GM21528 (cell line): ENCODE results near the gene CTSE.
A peak's percentile ranks its signal among the peaks of the same experiment; 100 is the strongest.
"Not testable (repeated sequence)": the region's sequence is repeated elsewhere in the genome, so short reads cannot be mapped to it uniquely, and the experiment has no call there.

Experiments
- ATAC-seq: cut with Tn5 transposase; IDR thresholded peaks from one replicate; pipeline ENCODE4 v1.9.1; 2021; ENCODE audit warnings: mild to moderate bottlenecking, moderate library complexity; ENCODE audit not compliant: unreplicated experiment, low FRiP score

Gene CTSE

GRCh38 chr1:206023695-206024094 is at the start of gene CTSE:
TSS of gene CTSE (minus strand) at chr1:206023895. CDS start at chr1:206023791, 104 bp downstream.
- ATAC-seq: no peak

DNA sequence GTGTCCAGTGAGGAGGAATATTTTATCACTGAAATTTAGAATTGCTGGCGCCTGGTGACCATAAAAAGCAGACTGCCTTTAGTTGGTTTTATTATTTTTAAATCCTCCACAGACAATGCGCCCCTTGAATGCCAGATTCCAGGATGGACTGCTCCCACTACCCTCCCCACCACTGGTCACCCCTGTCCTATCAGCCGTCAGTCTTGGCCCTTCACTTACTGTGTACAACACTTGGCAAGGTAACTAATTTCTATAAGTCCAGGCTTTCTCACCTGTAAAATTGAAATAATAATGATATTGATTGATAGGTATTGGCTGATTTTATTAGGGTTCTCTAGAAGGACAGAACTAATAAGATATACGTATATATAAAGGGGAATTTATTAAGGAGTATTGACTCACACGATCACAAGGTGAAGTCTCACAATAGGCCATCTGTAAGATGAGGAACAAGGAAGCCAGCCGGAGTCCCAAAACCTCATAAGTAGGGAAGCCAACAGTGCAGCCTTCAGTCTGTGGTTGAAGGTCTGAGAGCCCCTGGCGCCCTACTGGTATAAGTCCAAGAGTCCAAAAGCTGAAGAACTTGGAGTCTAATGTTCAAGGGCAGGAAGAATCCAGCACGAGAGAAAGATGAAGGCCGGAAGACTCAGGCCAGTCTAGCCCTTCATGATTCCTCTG is 47.1 kb upstream of the CTSE start:
- ATAC-seq: no peak

- no peak for ATAC-seq
These were observed 44.6 kb upstream of the CTSE start for GRCh38 chr1:206068314-206068713.

GRCh38 chr1:206067486-206068227 is 44.0 kb upstream of the CTSE start:
- ATAC-seq: no peak

GRCh38 chr1:206066479-206067171 is 42.9 kb upstream of the CTSE start:
- ATAC-seq: peak; percentile 83

DNA sequence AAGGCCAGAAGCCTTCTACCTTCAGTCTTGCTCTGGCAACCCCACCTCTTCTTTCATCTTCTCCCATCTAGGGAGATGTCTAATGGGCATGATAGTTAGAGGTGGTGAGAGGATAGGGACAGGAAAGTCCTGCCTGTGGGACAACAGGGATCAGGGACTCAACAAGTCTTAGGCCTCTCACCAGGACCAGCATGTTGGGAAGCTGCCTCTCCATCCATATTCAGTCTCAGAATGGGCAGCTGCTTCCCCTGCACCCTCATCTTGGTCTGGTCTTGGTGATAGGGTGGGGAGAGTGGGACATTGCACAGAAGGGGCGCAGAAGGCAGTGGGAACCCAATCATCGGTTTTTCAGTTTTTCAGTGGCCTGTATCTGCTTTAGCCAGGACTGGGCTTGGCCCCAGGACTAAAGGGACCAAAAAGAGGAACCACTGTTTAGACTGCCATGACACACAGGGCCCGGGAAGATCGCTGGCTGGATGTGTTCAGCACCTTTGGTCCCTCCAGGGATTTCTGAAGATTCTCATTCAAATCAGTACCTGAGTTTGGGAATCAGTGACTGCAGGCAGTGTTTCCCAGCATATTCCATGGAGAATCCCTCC is 42.0 kb upstream of the CTSE start:
- ATAC-seq: no peak

DNA sequence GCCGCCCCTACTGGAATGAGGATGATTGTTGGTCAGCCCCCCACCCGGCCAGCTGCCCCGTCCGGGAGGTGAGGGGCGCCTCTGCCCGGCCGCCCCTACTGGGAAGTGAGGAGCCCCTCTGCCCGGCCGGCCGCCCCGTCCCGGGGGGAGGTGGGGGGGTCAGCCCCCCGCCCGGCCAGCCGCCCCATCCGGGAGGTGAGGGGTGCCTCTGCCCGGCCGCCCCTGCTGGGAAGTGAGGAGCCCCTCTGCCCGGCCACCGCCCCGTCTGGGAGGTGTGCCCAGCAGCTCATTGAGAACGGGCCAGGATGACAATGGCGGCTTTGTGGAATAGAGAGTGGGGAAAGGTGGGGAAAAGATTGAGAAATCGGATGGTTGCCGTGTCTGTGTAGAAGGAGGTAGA is 40.8 kb upstream of the CTSE start:
- not testable (repeated sequence) for ATAC-seq

- not testable (repeated sequence) for ATAC-seq
These were observed 40.3 kb upstream of the CTSE start for GRCh38 chr1:206064001-206064400.

GRCh38 chr1:206062464-206062863 is 38.8 kb upstream of the CTSE start:
- no peak for ATAC-seq

DNA sequence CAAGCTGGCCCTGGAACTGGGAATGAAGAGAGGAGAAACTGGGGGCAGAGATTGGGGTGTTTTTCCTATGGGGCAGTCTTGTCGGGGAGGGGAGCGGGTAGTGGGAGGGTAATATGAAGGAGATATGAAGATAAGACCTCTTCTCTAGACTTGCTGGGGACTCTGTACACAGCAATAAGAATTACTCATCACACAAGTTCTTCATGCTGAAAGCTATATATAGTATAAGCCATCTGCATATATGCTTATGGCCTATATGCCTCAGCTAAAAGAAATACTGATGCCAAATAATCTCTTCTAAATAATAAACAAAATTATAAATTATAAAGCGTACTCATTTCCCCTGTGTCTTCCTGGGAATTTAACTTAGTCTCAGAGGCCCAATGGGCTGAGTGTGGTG is 37.1 kb upstream of the CTSE start:
- ATAC-seq: no peak

GRCh38 chr1:206059355-206059915 is 35.7 kb upstream of the CTSE start:
- ATAC-seq: no peak

- no peak for ATAC-seq
These were observed 35.2 kb upstream of the CTSE start for GRCh38 chr1:206058927-206059292.

DNA sequence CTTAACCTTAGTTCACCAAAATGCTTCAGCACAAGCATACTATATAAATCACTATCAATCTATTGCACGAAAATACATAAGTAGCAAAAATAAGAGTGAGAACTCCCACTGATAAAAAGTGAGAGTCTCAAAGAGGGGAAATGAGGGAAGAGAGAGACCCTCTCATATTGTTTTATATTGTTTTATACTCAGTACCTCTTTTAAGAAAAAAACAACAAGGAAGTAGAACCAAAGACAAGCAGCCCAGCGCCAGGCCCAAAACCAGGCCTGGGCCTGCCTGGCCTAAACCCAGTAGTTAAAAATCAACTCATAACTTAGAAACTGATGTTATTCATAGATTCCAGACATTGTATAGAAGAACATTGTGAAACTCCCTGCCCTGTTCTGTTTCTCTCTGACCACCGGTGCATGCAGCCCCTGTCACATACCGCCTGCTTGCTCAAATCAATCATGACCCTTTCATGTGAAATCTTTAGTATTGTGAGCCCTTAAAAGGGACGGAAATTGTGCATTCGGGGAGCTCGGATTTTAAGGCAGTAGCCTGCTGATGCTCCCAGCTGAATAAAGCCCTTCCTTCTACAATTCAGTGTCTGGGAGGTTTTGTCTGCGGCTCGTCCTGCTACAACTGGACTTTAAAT is 34.7 kb upstream of the CTSE start:
- ATAC-seq: not testable (repeated sequence)

DNA sequence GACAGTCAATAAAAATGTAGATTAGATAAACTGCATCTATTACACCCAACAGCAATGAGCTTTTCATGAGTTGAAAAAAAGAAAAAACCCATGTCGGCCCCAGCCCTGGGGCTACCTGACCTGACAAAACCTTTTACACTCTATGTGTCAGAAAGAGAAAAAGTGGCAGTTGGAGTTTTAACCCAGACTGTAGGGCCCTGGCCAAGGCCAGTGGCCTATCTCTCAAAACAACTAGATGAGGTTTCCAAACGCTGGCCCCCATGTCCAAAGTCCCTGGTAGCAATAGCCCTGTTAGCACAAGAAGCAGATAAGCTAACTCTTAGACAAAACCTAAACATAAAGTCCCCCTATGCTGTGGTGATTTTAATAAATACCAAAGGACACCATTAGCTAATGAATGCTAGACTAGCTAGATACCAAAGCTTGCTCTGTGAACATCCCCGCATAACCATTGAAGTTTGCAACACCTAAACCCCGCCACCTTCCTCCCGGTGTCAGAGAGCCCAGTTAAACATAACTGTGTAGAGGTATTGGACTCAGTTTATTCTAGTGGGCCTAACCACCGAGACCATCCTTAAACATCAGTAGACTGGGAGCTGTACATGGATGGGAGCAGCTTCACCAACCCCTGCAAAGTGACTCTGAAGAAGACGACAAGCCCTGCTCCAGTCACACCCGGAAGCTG is 32.1 kb upstream of the CTSE start:
- ATAC-seq: not testable (repeated sequence)

GRCh38 chr1:206055069-206055625 is 31.5 kb upstream of the CTSE start:
- not testable (repeated sequence) for ATAC-seq

DNA sequence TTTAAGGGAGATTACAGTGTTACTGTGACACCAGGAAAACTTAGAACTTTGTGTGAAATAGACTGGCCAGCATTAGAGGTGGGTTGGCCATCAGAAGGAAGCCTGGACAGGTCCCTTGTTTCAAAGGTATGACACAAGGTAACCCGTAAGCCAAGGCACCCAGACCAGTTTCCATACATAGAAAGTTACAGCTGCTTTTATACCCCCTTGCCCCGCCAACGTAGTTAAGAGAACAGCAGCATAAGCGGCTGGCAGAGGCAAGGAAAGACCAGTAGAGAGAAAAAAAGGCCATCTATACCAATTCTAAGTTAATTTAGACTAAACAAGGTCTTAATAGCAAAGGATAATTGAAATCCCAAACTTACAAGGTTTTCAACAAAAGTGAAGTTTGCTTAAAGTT is 29.9 kb upstream of the CTSE start:
- ATAC-seq: not testable (repeated sequence)

GRCh38 chr1:206052919-206053610 is 29.4 kb upstream of the CTSE start, which contains the start of gene RHEX:
TSS of gene RHEX (plus strand) at chr1:206053173. CDS start at chr1:206097829, 44,656 bp downstream.
- ATAC-seq: not testable (repeated sequence)

GRCh38 chr1:206052231-206052865 is 28.7 kb upstream of the CTSE start:
- ATAC-seq: not testable (repeated sequence)
